Activated CD8-positive, alpha-beta T cell treated with anti-CD3 and anti-CD28 coated beads for 36 hours (primary cell): ENCODE data around the gene BFSP2. TPM values are rescaled to one million over a fixed set of nuclear protein-coding genes. Genes with fewer than 3 reads are reported as not detected.

Source experiments
- ATAC-seq: fragments of 200-7000 bp; cut with Tn5 transposase; one replicate; pipeline ENCODE4 v1.10.0; 2021; ENCODE audit warnings: mild to moderate bottlenecking, moderate library complexity
- CTCF ChIA-PET: fragments of 350-600 bp; sonication (Branson Sonifier 250); formaldehyde crosslinking; loops from one replicate; lab custom pipeline; 2021; ENCODE audit warnings: antibody characterized with exemption; lab: Charles Lee
- POLR2A ChIA-PET: fragments of 350-600 bp; sonication (Branson Sonifier 250); formaldehyde crosslinking; loops from one replicate; lab custom pipeline; 2021; ENCODE audit warnings: antibody characterized with exemption; lab: Charles Lee
- DNase-seq: peaks from one replicate; pipeline ENCODE4 v3.0.0-alpha.2; 2020
- H3K27ac Mint-ChIP-seq: one replicate; pipeline ENCODE4 v1.8.0; 2021; ENCODE audit warnings: mild to moderate bottlenecking, mixed read lengths
- H3K27me3 Mint-ChIP-seq: one replicate; pipeline ENCODE4 v1.8.0; 2021; ENCODE audit warnings: mixed read lengths
- H3K36me3 Mint-ChIP-seq: one replicate; pipeline ENCODE4 v1.8.0; 2021; ENCODE audit warnings: low read depth, mixed read lengths
- H3K4me1 Mint-ChIP-seq: one replicate; pipeline ENCODE4 v1.8.0; 2021; ENCODE audit warnings: low read depth, mixed read lengths
- H3K4me3 Mint-ChIP-seq: one replicate; pipeline ENCODE4 v1.8.0; 2021; ENCODE audit warnings: mild to moderate bottlenecking, moderate library complexity, mixed read lengths
- H3K9me3 Mint-ChIP-seq: one replicate; pipeline ENCODE4 v1.8.0; 2021; ENCODE audit warnings: mixed read lengths
- intact Hi-C: fragments of 100-400 bp; cut with micrococcal nuclease; formaldehyde crosslinking; loops from one replicate; pipeline ENCODE4 v1.10.0; 2022
- total RNA-seq, 2 experiments: library from RNA; stranded (reverse); gene quantifications; one replicate each; pipeline ENCODE4 v1.2.3, GENCODE V29; 2021
- TF ChIP-seq, protein P1 (sequence below): fragments of 200-600 bp; IDR thresholded peaks from one replicate; pipeline ENCODE4 v1.8.0; 2022; ENCODE audit warnings: antibody characterized with exemption, mild to moderate bottlenecking

Gene BFSP2
- total RNA-seq, 2 experiments from 2014 or later = 0.51 to 1.1 TPM

- intact Hi-C loops = no loop called here
- ChIA-PET POLR2A (interaction anchor here (0.7 to 1.5 kb wide), 2 partner anchors 21 to 123 kb away, joined by 3 read pairs; no protein-coding TSS in a partner anchor), CTCF (interaction anchor here (1.6 to 6.6 kb wide), 2 partner anchors 35 to 55 kb away, joined by 3 to 37 read pairs; no protein-coding TSS in a partner anchor)
- Mint-ChIP-seq H3K4me1 (peaks cover 12% of the 10 kb centered on the region), H3K27ac (no peak overlapping the region), H3K27me3 (no peaks in the 10 kb centered on the region), H3K36me3 (no peaks in the 10 kb centered on the region), H3K4me3 (no peak overlapping the region), H3K9me3 (no peaks in the 10 kb centered on the region)
- TF ChIP-seq, protein P1, sequence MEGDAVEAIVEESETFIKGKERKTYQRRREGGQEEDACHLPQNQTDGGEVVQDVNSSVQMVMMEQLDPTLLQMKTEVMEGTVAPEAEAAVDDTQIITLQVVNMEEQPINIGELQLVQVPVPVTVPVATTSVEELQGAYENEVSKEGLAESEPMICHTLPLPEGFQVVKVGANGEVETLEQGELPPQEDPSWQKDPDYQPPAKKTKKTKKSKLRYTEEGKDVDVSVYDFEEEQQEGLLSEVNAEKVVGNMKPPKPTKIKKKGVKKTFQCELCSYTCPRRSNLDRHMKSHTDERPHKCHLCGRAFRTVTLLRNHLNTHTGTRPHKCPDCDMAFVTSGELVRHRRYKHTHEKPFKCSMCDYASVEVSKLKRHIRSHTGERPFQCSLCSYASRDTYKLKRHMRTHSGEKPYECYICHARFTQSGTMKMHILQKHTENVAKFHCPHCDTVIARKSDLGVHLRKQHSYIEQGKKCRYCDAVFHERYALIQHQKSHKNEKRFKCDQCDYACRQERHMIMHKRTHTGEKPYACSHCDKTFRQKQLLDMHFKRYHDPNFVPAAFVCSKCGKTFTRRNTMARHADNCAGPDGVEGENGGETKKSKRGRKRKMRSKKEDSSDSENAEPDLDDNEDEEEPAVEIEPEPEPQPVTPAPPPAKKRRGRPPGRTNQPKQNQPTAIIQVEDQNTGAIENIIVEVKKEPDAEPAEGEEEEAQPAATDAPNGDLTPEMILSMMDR = no peak
- DNase-seq (no peak), ATAC-seq (no peak)
Observed at GRCh38 chr3:133453383-133453782, 53.5 kb downstream of the BFSP2 start.

DNA sequence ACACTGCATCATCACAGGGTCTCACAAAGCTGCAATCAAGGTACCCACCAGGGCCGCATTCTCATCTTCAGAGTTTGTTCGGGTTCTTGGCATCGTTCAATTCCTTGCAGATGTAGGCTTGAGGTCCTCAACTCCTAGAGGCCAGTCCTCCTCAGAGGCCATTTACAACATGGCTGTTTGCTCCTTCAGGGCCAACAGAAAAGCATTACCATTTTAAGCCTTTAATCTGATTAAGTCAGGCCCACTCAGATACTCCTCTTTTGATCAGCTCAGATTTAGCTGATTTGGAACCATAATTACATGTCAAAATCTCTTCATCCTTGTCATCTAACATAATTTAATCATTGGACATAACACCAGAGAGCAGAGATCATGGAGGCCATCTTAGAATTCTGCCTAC lies 55.4 kb downstream of the BFSP2 start:
- ChIA-PET CTCF (interaction anchor here (1.6 to 6.6 kb wide), 2 partner anchors 33 to 53 kb away, joined by 3 to 37 read pairs; no protein-coding TSS in a partner anchor), POLR2A (interaction anchor here (1.3 kb wide), 1 partner anchor 117 kb away, joined by 4 read pairs; no protein-coding TSS in a partner anchor)
- no peaks in the 10 kb centered on the region for H3K36me3 Mint-ChIP-seq

GRCh38 chr3:133455960-133456359 lies 56.1 kb downstream of the BFSP2 start:
- no peaks in the 10 kb centered on the region for H3K9me3 Mint-ChIP-seq
- no peaks in the 10 kb centered on the region for H3K27me3 Mint-ChIP-seq
- ChIA-PET POLR2A (interaction anchor here (1.0 to 1.3 kb wide), 2 partner anchors 116 to 145 kb away, joined by 4 read pairs; no protein-coding TSS in a partner anchor), CTCF (interaction anchor here (2.4 to 6.6 kb wide), 2 partner anchors 12 to 32 kb away, joined by 16 to 37 read pairs; no protein-coding TSS in a partner anchor)
- intact Hi-C loops = no loop called here
- H3K4me1 Mint-ChIP-seq = peaks cover 5% of the 10 kb centered on the region
- H3K27ac Mint-ChIP-seq = no peak overlapping the region
- no peak for ATAC-seq
- H3K4me3 Mint-ChIP-seq = no peak overlapping the region
- TF ChIP-seq, protein P1 = no peak
- no peaks in the 10 kb centered on the region for H3K36me3 Mint-ChIP-seq
- DNase-seq = no peak

More for the DNA sequence above, 55.4 kb downstream of the BFSP2 start:
- no peaks in the 10 kb centered on the region for H3K9me3 Mint-ChIP-seq
- H3K4me3 Mint-ChIP-seq = no peak overlapping the region
- TF ChIP-seq, protein P1 = no peak
- no peaks in the 10 kb centered on the region for H3K27me3 Mint-ChIP-seq
- no peak overlapping the region for H3K27ac Mint-ChIP-seq
- DNase-seq = no peak
- intact Hi-C loops = no loop called here
- H3K4me1 Mint-ChIP-seq = no peaks in the 10 kb centered on the region
- ATAC-seq = no peak

- Mint-ChIP-seq H3K27ac (no peak overlapping the region), H3K36me3 (no peaks in the 10 kb centered on the region), H3K9me3 (no peaks in the 10 kb centered on the region), H3K27me3 (no peaks in the 10 kb centered on the region), H3K4me3 (no peak overlapping the region), H3K4me1 (peaks cover 14% of the 10 kb centered on the region)
- TF ChIP-seq, protein P1 = no peak
- DNase-seq = no peak
- ChIA-PET POLR2A (interaction anchor here (0.6 to 0.8 kb wide), 4 partner anchors 8 to 360 kb away, joined by 3 to 5 read pairs (median 4); no protein-coding TSS in a partner anchor), CTCF (interaction anchor here (0.7 to 6.6 kb wide), 12 partner anchors 8 to 118 kb away, joined by 3 to 37 read pairs (median 5); no protein-coding TSS in a partner anchor)
- no peak for ATAC-seq
- intact Hi-C loops = no loop called here
Observed at GRCh38 chr3:133457025-133457424, 57.2 kb downstream of the BFSP2 start.

- intact Hi-C loops = no loop called here
- no peak overlapping the region for H3K27ac Mint-ChIP-seq
- H3K4me1 Mint-ChIP-seq = peaks cover 15% of the 10 kb centered on the region
- ChIA-PET POLR2A (interaction anchor here (0.8 kb wide), 3 partner anchors 9 to 54 kb away, joined by 3 to 5 read pairs (median 4); no protein-coding TSS in a partner anchor), CTCF (interaction anchor here (0.7 to 6.6 kb wide), 12 partner anchors 9 to 117 kb away, joined by 3 to 37 read pairs (median 5); no protein-coding TSS in a partner anchor)
- TF ChIP-seq, protein P1 = peak; percentile 49
- ATAC-seq (peak; percentile 46), DNase-seq (no peak)
- no peaks in the 10 kb centered on the region for H3K9me3 Mint-ChIP-seq
- H3K27me3 Mint-ChIP-seq = no peaks in the 10 kb centered on the region
- no peaks in the 10 kb centered on the region for H3K36me3 Mint-ChIP-seq
- H3K4me3 Mint-ChIP-seq = no peak overlapping the region
Observed at GRCh38 chr3:133457465-133458067, 57.7 kb downstream of the BFSP2 start.
